SK-N-SH treated with all-trans-retinoic acid at 6 μM for 48 hours (cell line): ENCODE data around the gene OR56A4.

Source experiments
- ISL1 ChIP-seq: fragments of 250-450 bp; sonication (Bioruptor Pico); IDR thresholded peaks from 2 replicates; pipeline ENCODE4 v2.1.2; 2022; ENCODE audit warnings: mild to moderate bottlenecking, moderate library complexity
- ZFP30 ChIP-seq: fragments of 450-650 bp; formaldehyde crosslinking; IDR thresholded peaks from 2 replicates; pipeline ENCODE4 v1.5.0; 2022; ENCODE audit warnings: mild to moderate bottlenecking, moderate library complexity
- ZNF8 ChIP-seq: fragments of 450-650 bp; formaldehyde crosslinking; IDR thresholded peaks from 2 replicates; pipeline ENCODE4 v1.5.0; 2020; ENCODE audit warnings: mild to moderate bottlenecking, moderate library complexity

DNA sequence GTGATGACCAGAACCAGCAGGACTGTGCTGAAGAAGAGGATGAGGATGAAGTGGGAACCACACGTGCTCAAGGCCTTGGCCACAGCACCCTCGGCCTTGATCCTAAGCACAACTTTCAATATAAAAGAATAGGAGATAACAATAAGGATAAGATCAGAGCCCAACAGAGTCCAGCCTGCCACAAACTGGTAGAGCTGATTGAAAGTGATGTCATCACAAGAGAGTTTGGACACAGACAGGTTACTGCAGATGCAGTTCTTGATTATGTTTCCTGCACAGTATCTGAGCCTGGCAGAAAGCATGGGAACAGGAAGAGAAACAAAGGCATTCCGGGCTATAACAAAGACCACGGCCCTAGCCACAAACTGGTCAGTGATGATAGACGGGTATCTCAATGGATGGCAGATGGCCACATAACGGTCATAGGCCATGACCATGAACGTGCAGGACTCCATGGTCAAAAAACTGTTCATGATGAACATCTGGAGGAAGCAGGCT is 4.5 kb downstream of the OR56A4 start:
- TF ChIP-seq ISL1 (CRISPR knock-in tag) (no peak), ZNF8 (no peak), ZFP30 (CRISPR knock-in tag) (no peak)
